Spleen (tissue), 7 donors: ENCODE results near the gene VAV2.

ENCODE experiments used
- CTCF ChIP-seq, 11 experiments: fragments of 200-600 bp in 7 of 11; fragments of 450-650 bp in 4 of 11; sonication (generic) in 4 of 11; IDR thresholded peaks in 8 of 11; conservative IDR thresholded peaks in 3 of 11; 1 replicate in 7 of 11; 2 replicates in 4 of 11; pipeline versions ENCODE4 v1.4.0 to v1.8.0; 2016 to 2021; ENCODE audit warnings: antibody characterized with exemption in 11 of 11, inconsistent platforms in 4 of 11, mild to moderate bottlenecking in 1 of 11
- POLR2A ChIP-seq, 3 donors: fragments of 450-650 bp; IDR thresholded peaks; one replicate each; pipeline ENCODE4 v1.5.1; 2017; ENCODE audit warnings: antibody characterized with exemption in 3 of 3, mild to moderate bottlenecking in 1 of 3
- POLR2AphosphoS5 ChIP-seq, 3 donors: sonication (generic); formaldehyde crosslinking; IDR thresholded peaks; one replicate each; pipeline ENCODE4 v1.5.1; 2017; ENCODE audit warnings: antibody characterized with exemption in 3 of 3
- donor health status: DM: no; HTN: no; CAD: no; lungs with moderate emphysema.
- donor health status: DM: no; HTN: no; CAD: no.
- donor health status: DM: no; HTN: no; CAD: no.

GRCh38 chr9:134036130-134036529, 44.0 kb upstream of the VAV2 start:
- no peak for TF ChIP-seq CTCF (IDR thresholded peaks at IDR 0.05 in 8 of 11, conservative IDR thresholded peaks at IDR 0.05 in 3 of 11)
- TF ChIP-seq POLR2A (IDR thresholded peaks at IDR 0.05) = no peak
- no peak for TF ChIP-seq POLR2AphosphoS5 (IDR thresholded peaks at IDR 0.05)
